Stomach (tissue), 4 donors: Measurements from ENCODE around the gene RPS18.

ENCODE experiments used
- CTCF ChIP-seq, 7 experiments: fragments of 450-650 bp in 4 of 7; fragments of 200-600 bp in 3 of 7; sonication (generic) in 3 of 7; IDR thresholded peaks; one replicate each; pipeline ENCODE4 v1.5.1; 2016 to 2019; ENCODE audit warnings: antibody characterized with exemption in 7 of 7, control low read depth in 2 of 7, mild to moderate bottlenecking in 1 of 7
- POLR2A ChIP-seq, 4 donors: fragments of 450-650 bp; IDR thresholded peaks; one replicate each; pipeline ENCODE4 v1.6.1; 2016; ENCODE audit warnings: antibody characterized with exemption in 4 of 4, control low read depth in 2 of 4, mild to moderate bottlenecking in 1 of 4, moderate library complexity in 1 of 4

GRCh38 chr6:33290459-33290858 is 18.6 kb downstream of the RPS18 start:
- no peak for TF ChIP-seq CTCF (IDR thresholded peaks at IDR 0.05)
- no peak for TF ChIP-seq POLR2A (IDR thresholded peaks at IDR 0.05)
